CD4-positive, alpha-beta T cell treated with Interferon alpha-2 for 1 hour (primary cell): ENCODE results near the gene THEM4.
"Not testable (repeated sequence)": the region's sequence is repeated elsewhere in the genome, so short reads cannot be mapped to it uniquely, and the experiment has no call there.

Experiments
- DNase-seq, 2 donors: peaks; one replicate each; pipeline ENCODE4 v3.0.0-alpha.2; 2020 to 2022

THEM4 gene

GRCh38 chr1:151934048-151934493 lies 24.8 kb upstream of the THEM4 start:
- DNase-seq = peak; percentile 49 to 80

GRCh38 chr1:151924691-151925587 lies 15.6 kb upstream of the THEM4 start:
- peak in 1 of 2 donors; percentile 35 for DNase-seq

GRCh38 chr1:151923422-151923821 lies 14.1 kb upstream of the THEM4 start:
- DNase-seq = no peak

GRCh38 chr1:151920149-151920548 lies 10.8 kb upstream of the THEM4 start:
- no peak for DNase-seq

- DNase-seq = no peak
These were observed 9.7 kb upstream of the THEM4 start for GRCh38 chr1:151918819-151919610.

GRCh38 chr1:151918156-151918555 lies 8.8 kb upstream of the THEM4 start:
- DNase-seq = no peak

GRCh38 chr1:151916726-151917370 lies 7.5 kb upstream of the THEM4 start:
- no peak for DNase-seq

GRCh38 chr1:151915061-151915686 lies 5.9 kb upstream of the THEM4 start:
- DNase-seq = no peak

GRCh38 chr1:151914076-151914475 lies 4.8 kb upstream of the THEM4 start:
- DNase-seq = no peak

GRCh38 chr1:151912973-151913372 lies 3.7 kb upstream of the THEM4 start:
- no peak for DNase-seq

GRCh38 chr1:151908228-151908691 lies 1.1 kb downstream of the THEM4 start:
- DNase-seq = no peak

GRCh38 chr1:151907363-151908139 lies 1.8 kb downstream of the THEM4 start:
- DNase-seq = no peak

- DNase-seq = not testable (repeated sequence)
These were observed 3.0 kb downstream of the THEM4 start for GRCh38 chr1:151906324-151906645.

- not testable (repeated sequence) for DNase-seq
These were observed 3.6 kb downstream of the THEM4 start for GRCh38 chr1:151905443-151906323.

- peak; percentile 42 to 74 for DNase-seq
These were observed 4.3 kb downstream of the THEM4 start for GRCh38 chr1:151905070-151905442.

- no peak for DNase-seq
These were observed 6.5 kb downstream of the THEM4 start for GRCh38 chr1:151902858-151903257.

GRCh38 chr1:151900804-151901203 lies 8.5 kb downstream of the THEM4 start:
- DNase-seq = not testable (repeated sequence)

GRCh38 chr1:151898519-151898991 lies 10.8 kb downstream of the THEM4 start:
- peak; percentile 43 to 78 for DNase-seq

GRCh38 chr1:151897991-151898431 lies 11.3 kb downstream of the THEM4 start:
- no peak for DNase-seq

- DNase-seq = no peak
These were observed 16.0 kb downstream of the THEM4 start for GRCh38 chr1:151893176-151893924.
